ENCODE results near the gene LRRC8D.

The LRRC8D gene

GRCh38 chr1:89834083-89834704, 13.4 kb downstream of the LRRC8D start:
- no peak for DNase-seq

- DNase-seq: no peak
Measured at GRCh38 chr1:89836252-89837035, 15.6 kb downstream of the LRRC8D start.

GRCh38 chr1:89837036-89837481, 16.2 kb downstream of the LRRC8D start:
- no peak for DNase-seq

- no peak for DNase-seq
Measured at GRCh38 chr1:89837510-89837909, 16.7 kb downstream of the LRRC8D start.

- DNase-seq: no peak
Measured at GRCh38 chr1:89839516-89839915, 18.7 kb downstream of the LRRC8D start.

GRCh38 chr1:89841507-89841906, 20.7 kb downstream of the LRRC8D start:
- DNase-seq: no peak

- DNase-seq: no peak
Measured at GRCh38 chr1:89842567-89843272, 21.9 kb downstream of the LRRC8D start.

GRCh38 chr1:89843273-89844130, 22.7 kb downstream of the LRRC8D start:
- DNase-seq: peak; percentile 60

GRCh38 chr1:89844241-89844807, 23.5 kb downstream of the LRRC8D start:
- DNase-seq: no peak

GRCh38 chr1:89844860-89845259, 24.0 kb downstream of the LRRC8D start:
- no peak for DNase-seq

- DNase-seq: no peak
Measured at GRCh38 chr1:89847191-89847729, 26.4 kb downstream of the LRRC8D start.

GRCh38 chr1:89850844-89851415, 30.1 kb downstream of the LRRC8D start:
- DNase-seq: no peak

GRCh38 chr1:89854140-89854539, 33.3 kb downstream of the LRRC8D start:
- DNase-seq: no peak

GRCh38 chr1:89855413-89856123, 34.7 kb downstream of the LRRC8D start:
- DNase-seq: no peak

GRCh38 chr1:89863165-89863830, 42.5 kb downstream of the LRRC8D start:
- DNase-seq: no peak

GRCh38 chr1:89865498-89866382, 44.9 kb downstream of the LRRC8D start:
- no peak for DNase-seq

GRCh38 chr1:89866568-89866967, 45.7 kb downstream of the LRRC8D start:
- no peak for DNase-seq

GRCh38 chr1:89870998-89871397, 50.2 kb downstream of the LRRC8D start:
- DNase-seq: no peak

- no peak for DNase-seq
Measured at GRCh38 chr1:89871768-89872473, 51.1 kb downstream of the LRRC8D start.
